Kidney (tissue), 14 donors: ENCODE measurements around the gene MLPH. TPM values are rescaled to one million over a fixed set of nuclear protein-coding genes. Genes with fewer than 3 reads are reported as not detected.

Source experiments
- DNase-seq, 5 donors: peaks; one replicate each; pipeline ENCODE4 v3.0.0-alpha.2; 2013 to 2020
- FAIRE-seq: peaks from 2 replicates; lab custom pipeline; 2012; peaks lifted over from hg19 to GRCh38; lab: Jason Lieb, UNC
- H3K27ac ChIP-seq, 2 donors: one replicate each; pipeline ENCODE4 v1.7.0; 2013; ENCODE audit warnings: low read depth in 2 of 2, low read length in 2 of 2, inconsistent platforms in 1 of 2
- H3K27me3 ChIP-seq: one replicate; pipeline ENCODE4 v1.7.1; 2013; ENCODE audit warnings: low read length, inconsistent platforms; ENCODE audit not compliant: control insufficient read depth, insufficient read depth
- H3K36me3 ChIP-seq, 3 donors: one replicate each; pipeline versions ENCODE4 v1.7.0 to v1.7.1; 2013; ENCODE audit warnings: low read length in 3 of 3, control low read depth in 1 of 3, inconsistent platforms in 1 of 3; ENCODE audit not compliant: insufficient read depth in 3 of 3, control insufficient read depth in 2 of 3
- H3K4me1 ChIP-seq, 3 donors: one replicate each; pipeline versions ENCODE4 v1.7.0 to v1.7.1; 2013; ENCODE audit warnings: low read length in 3 of 3, inconsistent platforms in 1 of 3, low read depth in 1 of 3; ENCODE audit not compliant: control insufficient read depth in 2 of 3, insufficient read depth in 2 of 3
- H3K4me3 ChIP-seq, 3 donors: one replicate each; pipeline versions ENCODE4 v1.7.0 to v1.8.1; 2013; ENCODE audit warnings: low read length in 3 of 3, control low read depth in 1 of 3, inconsistent platforms in 1 of 3
- H3K9ac ChIP-seq, 3 donors: one replicate each; pipeline versions ENCODE4 v1.7.0 to v1.7.1; 2013; ENCODE audit warnings: low read length in 3 of 3, control low read depth in 1 of 3, inconsistent platforms in 1 of 3
- H3K9me3 ChIP-seq, 3 donors: one replicate each; pipeline versions ENCODE4 v1.7.0 to v1.7.1; 2013; ENCODE audit warnings: low read length in 3 of 3, control low read depth in 1 of 3, inconsistent platforms in 1 of 3; ENCODE audit not compliant: control insufficient read depth in 2 of 3, insufficient read depth in 1 of 3
- CTCF ChIP-seq: IDR thresholded peaks from 3 replicates; pipeline ENCODE4 v1.5.1; 2012; ENCODE audit warnings: mild to moderate bottlenecking, moderate library complexity, borderline replicate concordance; ENCODE audit not compliant: insufficient read depth; ENCODE audit errors: extremely low read depth
- intact Hi-C: fragments of 100-400 bp; cut with DNase I; formaldehyde crosslinking; loops from one replicate; pipeline ENCODE4 v1.11.1; 2022
- polyA plus RNA-seq: library from polyadenylated mRNA; stranded (reverse); fragments of 350-450 nt; fragmentation: Illumina TruSeq; extraction: RNeasy Lipid Tissue Mini Kit (QIAGEN cat#74804); gene quantifications from one replicate; pipeline ENCODE4 v1.2.3, GENCODE V29; 2014; ENCODE audit warnings: low read depth, low replicate concordance; ENCODE audit not compliant: insufficient read depth
- total RNA-seq: library from RNA; stranded (reverse); fragmentation: NEBNext Ultra II Directional; extraction: Animal tissue kit (Norgen Biotek cat#: 25700); gene quantifications from one replicate; pipeline ENCODE4 v1.2.1, GENCODE V29; 2021
- donor health status: control.
- donor health status: control.
- donor health status: control.
- donor health status: control.
- donor health status: control.
- donor health status: DM: yes; HTN: yes; CAD: no.
- donor health status: Normal renal cell carcinoma (clear cell type).

The MLPH gene
- total and polyA plus RNA-seq, 2 donors from 2014 or later = 4.6 to 9.6 TPM

- Histone ChIP-seq H3K4me3 (no peak overlapping the region), H3K9ac (no peak overlapping the region), H3K9me3 (peaks cover 0 to 5% (median 1%) of the 10 kb centered on the region in 3 donors), H3K4me1 (peaks cover 0 to 4% (median 0%) of the 10 kb centered on the region in 3 donors), H3K36me3 (peaks cover 0 to 2% (median 0%) of the 10 kb centered on the region in 3 donors), H3K27ac (no peak overlapping the region), H3K27me3 (no peaks in the 10 kb centered on the region)
- TF ChIP-seq CTCF = no peak
- FAIRE-seq = no peak
- peak in 1 of 5 donors; percentile 60 for DNase-seq
- intact Hi-C loops = no loop called here
These were observed 74.2 kb downstream of the MLPH start for GRCh38 chr2:237561221-237561620.

- Histone ChIP-seq H3K4me1 (peaks cover 0 to 4% (median 0%) of the 10 kb centered on the region in 3 donors), H3K27me3 (no peaks in the 10 kb centered on the region), H3K36me3 (peaks cover 0 to 2% (median 0%) of the 10 kb centered on the region in 3 donors), H3K27ac (no peak overlapping the region), H3K9me3 (peaks cover 0 to 5% (median 0%) of the 10 kb centered on the region in 3 donors), H3K4me3 (no peak overlapping the region), H3K9ac (no peak overlapping the region)
- FAIRE-seq (no peak), DNase-seq (peak in 4 of 5 donors; percentile 71 to 81 (median 76))
- TF ChIP-seq CTCF = no peak
- intact Hi-C loops = no loop called here
These were observed 76.8 kb downstream of the MLPH start for GRCh38 chr2:237563816-237564215.

- H3K9me3 ChIP-seq = peaks cover 0 to 5% (median 0%) of the 10 kb centered on the region in 3 donors
- FAIRE-seq (no peak), DNase-seq (no peak)
- no peaks in the 10 kb centered on the region for H3K4me1 ChIP-seq
- H3K27me3 ChIP-seq = no peaks in the 10 kb centered on the region
- no peak for TF ChIP-seq CTCF
- H3K9ac ChIP-seq = no peak overlapping the region
- peaks cover 0 to 2% (median 0%) of the 10 kb centered on the region in 3 donors for H3K36me3 ChIP-seq
- no peak overlapping the region for H3K4me3 ChIP-seq
- H3K27ac ChIP-seq = no peak overlapping the region
- intact Hi-C loops = no loop called here
These were observed 77.6 kb downstream of the MLPH start for GRCh38 chr2:237564526-237565131.
